Left forelimb (tissue), 1 donor: ENCODE data around the gene RAPGEF5.

Experiments
- DNase-seq: peaks from one replicate; pipeline ENCODE4 v3.0.0-alpha.2; 2018; ENCODE audit warnings: low spot score

The RAPGEF5 gene

DNA sequence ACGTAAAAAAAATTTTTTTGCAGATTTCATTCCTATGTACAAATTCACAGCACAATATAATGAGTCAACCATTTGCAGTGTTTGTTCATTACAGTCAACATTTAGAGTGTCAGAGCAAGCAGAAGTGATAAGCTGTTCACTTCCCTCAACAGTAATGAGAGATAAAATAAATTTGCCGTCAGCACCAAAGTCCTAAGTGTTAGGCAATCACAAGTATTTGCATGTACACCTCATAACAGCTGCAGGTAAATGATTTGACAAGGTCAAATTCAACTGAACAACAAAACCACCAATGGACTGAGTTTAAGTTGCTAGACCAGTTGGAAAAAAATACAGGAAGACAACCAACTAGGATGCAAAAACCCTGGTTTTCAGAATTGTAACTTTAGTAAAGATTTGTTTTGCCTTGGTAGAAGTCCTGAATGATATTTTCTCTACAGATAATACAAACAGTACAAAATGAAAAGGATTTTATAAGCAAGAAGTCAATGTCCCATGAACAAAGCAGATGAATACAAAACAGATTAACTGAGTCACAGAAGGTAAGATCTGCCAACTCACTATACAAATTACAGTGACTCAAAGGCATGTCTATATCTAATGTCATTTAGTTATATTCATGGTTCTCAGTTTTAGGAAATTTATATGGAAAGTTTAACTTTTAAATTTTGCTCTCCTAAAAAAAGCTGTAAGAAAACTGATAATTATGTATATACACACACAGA is 10.4 kb downstream of the RAPGEF5 start:
- no peak for DNase-seq

- DNase-seq, result no peak
Observed at GRCh38 chr7:22344655-22345054, 12.3 kb downstream of the RAPGEF5 start.

DNA sequence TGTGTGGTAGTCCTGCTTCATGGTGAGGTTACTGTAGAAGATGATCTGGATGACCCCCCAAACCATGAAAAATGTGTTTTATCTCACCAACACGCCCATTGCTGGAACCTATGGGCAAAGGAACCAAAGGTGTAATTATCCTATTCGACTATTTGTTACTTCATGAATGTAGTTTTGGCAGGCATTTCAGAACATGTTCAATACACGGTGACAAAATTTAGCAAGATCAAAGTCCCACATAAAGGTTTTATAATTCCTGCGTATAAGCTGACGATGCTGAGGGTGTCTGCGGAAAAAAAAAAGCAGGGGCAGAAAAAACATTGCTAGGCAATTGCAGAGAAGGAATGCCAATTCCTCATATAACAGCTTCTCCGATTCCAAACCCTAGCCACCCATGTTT is 13.3 kb downstream of the RAPGEF5 start:
- DNase-seq, result no peak

DNA sequence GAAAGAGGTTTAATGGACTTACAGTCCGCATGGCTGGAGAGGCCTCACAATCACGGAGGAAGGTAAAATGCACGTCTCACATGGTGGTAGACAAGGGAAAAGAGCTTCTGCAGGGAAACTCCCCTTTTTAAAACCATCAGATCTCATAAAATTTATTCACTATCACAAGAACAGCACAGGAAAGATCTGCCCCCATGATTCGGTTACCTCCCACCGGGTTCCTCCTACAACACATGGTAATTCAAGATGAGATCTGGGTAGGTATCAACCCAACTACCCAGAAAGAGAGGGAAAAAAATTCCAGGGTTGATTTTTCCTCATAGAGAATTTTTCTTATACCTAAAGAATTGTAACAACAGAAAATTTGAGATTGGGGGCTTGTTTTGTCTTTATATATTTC is 13.9 kb downstream of the RAPGEF5 start:
- DNase-seq, result no peak

DNA sequence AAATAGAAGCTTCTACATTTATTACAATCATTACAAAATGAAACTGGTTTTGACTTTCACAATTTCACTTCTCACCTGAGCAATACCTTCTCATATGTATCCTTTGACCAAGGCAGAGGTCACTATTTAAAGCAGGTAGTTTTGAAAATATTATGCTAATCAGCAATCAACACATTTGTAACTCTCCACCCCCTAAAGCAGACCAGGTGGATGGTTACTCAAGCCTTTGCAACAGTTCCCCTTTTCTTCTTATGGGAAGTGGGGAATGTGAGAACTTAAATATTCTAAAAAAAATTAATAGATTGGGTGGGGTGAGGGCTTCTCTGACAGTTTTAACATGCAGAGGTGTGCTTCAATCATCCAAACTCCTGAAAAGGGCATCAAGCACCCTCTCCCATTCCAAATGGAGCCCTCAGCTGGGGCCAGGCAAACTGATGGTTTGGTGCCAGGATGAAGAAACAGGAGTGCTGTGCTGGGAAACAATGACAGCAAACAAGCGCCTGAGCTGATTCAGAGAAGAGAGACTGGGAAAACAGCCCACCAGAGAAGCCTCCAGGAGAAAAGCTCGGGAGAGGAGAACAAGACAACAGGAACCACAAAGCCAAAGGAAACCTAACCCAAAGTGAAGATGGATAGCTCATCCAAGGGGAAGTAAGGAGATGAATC is 17.1 kb downstream of the RAPGEF5 start:
- no peak for DNase-seq

DNA sequence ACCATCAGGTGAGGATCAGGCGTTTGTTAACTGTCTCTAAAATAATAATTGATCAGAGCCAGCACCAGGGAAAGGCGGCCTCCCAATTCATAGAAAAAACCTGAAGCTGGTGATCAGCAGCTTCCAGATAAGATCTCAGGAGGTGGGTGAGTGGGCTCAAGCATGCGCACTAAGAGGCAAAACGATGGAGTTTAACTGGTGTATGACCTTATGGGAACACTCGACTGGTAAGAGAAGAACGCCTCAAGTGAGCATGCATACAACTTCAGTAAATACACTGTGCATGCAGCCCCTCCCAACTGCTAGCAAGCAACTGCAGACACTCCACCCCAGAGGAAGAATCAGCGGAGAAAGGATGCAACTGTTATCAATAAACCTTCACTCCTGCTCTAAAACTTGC is 18.1 kb downstream of the RAPGEF5 start:
- no peak for DNase-seq

DNA sequence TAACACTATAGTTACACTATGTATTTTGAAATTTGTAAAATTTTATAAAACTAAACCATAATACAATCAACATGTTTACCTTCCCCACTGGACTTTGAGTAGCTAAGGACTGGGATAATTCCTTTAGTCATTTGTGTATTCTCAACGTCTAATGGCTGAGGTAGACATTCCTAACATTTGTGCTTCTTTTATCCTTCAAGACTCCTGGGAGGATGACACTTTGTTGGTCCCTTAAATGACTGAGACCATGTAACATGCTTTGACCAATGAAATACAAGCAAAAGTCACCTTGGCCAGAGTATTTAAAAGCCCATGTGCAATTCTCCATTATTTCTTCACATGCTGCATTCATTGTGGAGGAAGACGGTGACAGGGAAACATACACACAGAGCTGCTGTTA is 18.5 kb downstream of the RAPGEF5 start:
- no peak for DNase-seq

GRCh38 chr7:22333680-22334141 is 23.2 kb downstream of the RAPGEF5 start:
- DNase-seq, result no peak

DNA sequence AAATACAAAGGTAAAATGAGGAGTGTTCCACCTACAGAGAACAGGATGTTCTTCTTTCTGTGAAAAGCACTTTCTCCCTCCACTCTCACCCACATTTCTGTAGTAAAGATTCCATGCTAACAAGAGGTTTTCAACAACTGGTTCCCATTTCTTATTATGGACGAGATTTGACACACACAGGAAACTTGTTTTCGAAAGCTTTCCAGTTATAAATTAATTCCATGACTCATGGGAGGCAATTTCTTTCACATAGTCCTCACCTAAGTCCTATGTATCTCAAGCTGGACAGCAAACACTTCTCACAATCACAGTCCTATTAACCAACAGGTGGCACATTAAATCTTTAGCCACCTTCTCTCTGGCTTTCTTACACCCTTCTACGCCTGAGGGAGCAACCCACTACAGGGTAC is 24.5 kb downstream of the RAPGEF5 start:
- no peak for DNase-seq

GRCh38 chr7:22331704-22332103 is 25.2 kb downstream of the RAPGEF5 start:
- no peak for DNase-seq

DNA sequence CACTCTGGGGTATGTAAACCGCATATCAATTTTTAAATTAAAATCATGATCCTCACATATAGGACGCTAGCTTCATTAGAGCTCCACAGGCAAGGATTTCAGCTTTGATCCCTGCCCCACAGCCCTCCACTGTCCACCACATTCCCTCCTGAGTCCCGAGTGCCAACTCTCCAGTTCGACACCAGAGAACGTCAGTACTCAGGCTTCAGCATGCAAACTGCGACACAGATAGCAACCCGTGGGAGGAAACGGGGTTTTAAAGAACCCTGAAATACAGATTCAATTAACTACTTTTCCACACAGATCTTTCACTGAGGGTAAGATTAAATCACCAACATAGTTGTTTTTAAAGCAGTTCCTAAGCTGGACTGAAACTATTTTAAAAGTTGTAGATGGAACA is 26.1 kb downstream of the RAPGEF5 start:
- DNase-seq, result no peak

- DNase-seq, result no peak
Observed at GRCh38 chr7:22329816-22330524, 27.0 kb downstream of the RAPGEF5 start.

GRCh38 chr7:22326181-22326580 is 30.8 kb downstream of the RAPGEF5 start:
- no peak for DNase-seq

- DNase-seq, result no peak
Observed at GRCh38 chr7:22325671-22326070, 31.3 kb downstream of the RAPGEF5 start.

DNA sequence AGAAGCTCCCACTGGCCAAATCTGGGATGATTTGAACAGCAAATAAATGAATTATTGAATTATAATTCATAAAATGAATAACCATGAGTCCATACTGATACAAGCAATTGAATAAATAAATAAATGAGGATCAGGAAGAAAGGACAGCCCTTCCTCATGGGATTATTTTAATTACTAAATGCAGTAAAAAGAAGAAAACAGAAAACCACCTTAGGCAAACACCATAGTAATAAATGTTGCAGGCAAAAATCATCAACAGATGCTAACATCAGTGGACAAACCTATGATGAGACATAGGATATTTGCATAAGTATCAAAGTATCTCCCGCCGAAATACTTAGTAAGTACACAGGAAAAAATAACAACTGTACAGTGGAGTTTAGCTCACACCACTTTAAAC is 33.2 kb downstream of the RAPGEF5 start:
- no peak for DNase-seq

GRCh38 chr7:22320416-22320815 is 36.5 kb downstream of the RAPGEF5 start:
- no peak for DNase-seq

GRCh38 chr7:22319424-22320403 is 37.2 kb downstream of the RAPGEF5 start:
- DNase-seq, result no peak

GRCh38 chr7:22318376-22318775 is 38.6 kb downstream of the RAPGEF5 start:
- DNase-seq, result no peak

GRCh38 chr7:22317632-22318031 is 39.3 kb downstream of the RAPGEF5 start:
- DNase-seq, result no peak

- DNase-seq, result no peak
Observed at GRCh38 chr7:22316914-22317313, 40.0 kb downstream of the RAPGEF5 start.

DNA sequence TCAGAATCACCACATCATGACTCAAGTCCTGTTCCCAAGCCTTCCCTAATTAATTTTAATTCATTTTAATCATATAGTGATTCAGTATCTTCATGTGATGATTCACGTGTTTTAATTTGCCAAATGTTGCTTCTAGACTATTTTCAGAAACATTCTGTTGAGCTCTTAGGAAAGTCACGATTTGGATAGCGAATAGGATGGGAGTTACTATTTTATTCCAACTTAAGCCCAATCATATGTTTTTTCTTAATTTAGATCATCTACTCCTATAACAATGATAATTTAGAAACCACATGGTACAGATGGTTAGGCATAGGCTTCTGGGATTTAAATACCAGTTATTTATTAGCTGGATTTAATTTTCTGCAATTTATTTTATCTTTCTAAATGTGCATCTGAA is 49.1 kb downstream of the RAPGEF5 start:
- DNase-seq, result no peak

GRCh38 chr7:22305706-22306105 is 51.2 kb downstream of the RAPGEF5 start:
- DNase-seq, result no peak
